GM06990 (cell line): ENCODE data around the gene HMGXB3.
A peak's percentile ranks its signal among the peaks of the same experiment; 100 is the strongest.

Source experiments
- DNase-seq: peaks from one replicate; pipeline ENCODE4 v3.0.0-alpha.2; 2011; ENCODE audit not compliant: insufficient read length; ENCODE audit errors: extremely low read depth
- H3K27me3 ChIP-seq: replicated peaks from 2 replicates; pipeline ENCODE4 v1.6.0; 2011; ENCODE audit warnings: low read length; ENCODE audit not compliant: control insufficient read depth, insufficient read depth
- H3K36me3 ChIP-seq: 2 replicates; pipeline ENCODE4 v1.5.1; 2011; ENCODE audit warnings: low read length; ENCODE audit not compliant: control insufficient read depth, insufficient read depth
- H3K4me3 ChIP-seq: replicated peaks from 2 replicates; pipeline ENCODE4 v1.5.1; 2011; ENCODE audit warnings: low read depth, mild to moderate bottlenecking, control low read depth, low read length
- TF ChIP-seq, protein P1 (sequence below): IDR thresholded peaks from 2 replicates; pipeline ENCODE4 v1.5.1; 2011; ENCODE audit warnings: low read length, control low read depth, mild to moderate bottlenecking, inconsistent platforms; ENCODE audit not compliant: insufficient read depth, poor library complexity, severe bottlenecking

The HMGXB3 gene

DNA sequence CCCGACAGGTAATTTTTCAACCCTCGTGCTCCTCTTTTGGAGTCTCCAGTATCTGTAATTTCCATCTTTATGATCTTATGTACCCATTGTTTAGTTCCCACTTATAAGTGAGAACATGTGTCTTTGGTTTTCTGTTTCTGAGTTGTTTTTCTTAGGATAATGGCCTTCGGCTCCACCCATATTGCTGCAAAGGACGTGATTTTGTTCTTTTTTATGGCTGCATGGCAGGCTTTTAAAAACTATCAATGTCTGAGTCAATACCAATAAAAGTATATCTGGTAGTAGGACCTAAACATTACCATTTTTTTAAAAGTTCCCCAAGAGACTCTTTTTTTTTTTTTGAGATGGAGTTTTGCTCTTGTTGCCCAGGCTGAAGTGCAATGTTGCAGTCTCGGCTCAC, 43.9 kb upstream of the HMGXB3 start:
- no peak for DNase-seq
- TF ChIP-seq, protein P1, sequence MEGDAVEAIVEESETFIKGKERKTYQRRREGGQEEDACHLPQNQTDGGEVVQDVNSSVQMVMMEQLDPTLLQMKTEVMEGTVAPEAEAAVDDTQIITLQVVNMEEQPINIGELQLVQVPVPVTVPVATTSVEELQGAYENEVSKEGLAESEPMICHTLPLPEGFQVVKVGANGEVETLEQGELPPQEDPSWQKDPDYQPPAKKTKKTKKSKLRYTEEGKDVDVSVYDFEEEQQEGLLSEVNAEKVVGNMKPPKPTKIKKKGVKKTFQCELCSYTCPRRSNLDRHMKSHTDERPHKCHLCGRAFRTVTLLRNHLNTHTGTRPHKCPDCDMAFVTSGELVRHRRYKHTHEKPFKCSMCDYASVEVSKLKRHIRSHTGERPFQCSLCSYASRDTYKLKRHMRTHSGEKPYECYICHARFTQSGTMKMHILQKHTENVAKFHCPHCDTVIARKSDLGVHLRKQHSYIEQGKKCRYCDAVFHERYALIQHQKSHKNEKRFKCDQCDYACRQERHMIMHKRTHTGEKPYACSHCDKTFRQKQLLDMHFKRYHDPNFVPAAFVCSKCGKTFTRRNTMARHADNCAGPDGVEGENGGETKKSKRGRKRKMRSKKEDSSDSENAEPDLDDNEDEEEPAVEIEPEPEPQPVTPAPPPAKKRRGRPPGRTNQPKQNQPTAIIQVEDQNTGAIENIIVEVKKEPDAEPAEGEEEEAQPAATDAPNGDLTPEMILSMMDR: no peak
- Histone ChIP-seq H3K4me3 (no peak overlapping the region), H3K27me3 (no peaks in the 10 kb centered on the region), H3K36me3 (no peaks in the 10 kb centered on the region)

DNA sequence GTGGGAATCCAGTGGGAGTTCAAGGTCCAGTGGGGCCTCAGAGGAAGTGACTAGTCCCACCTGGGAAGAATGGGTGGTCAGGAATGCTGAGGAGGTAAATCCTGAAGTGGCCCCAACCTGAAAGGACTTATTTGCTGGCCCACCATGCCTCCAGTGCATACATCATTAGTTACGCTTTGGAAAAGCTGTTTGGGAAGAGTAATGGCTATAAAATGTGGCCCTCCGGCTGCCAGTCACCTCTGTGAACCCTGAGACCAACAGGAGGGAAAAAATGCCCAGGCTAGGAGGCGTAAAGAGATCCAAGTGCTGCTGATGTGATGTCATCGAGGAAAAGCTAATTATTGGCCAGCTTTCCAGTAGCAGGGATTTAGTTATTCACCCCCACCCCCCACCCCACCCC, 42.7 kb upstream of the HMGXB3 start:
- TF ChIP-seq, protein P1: no peak

DNA sequence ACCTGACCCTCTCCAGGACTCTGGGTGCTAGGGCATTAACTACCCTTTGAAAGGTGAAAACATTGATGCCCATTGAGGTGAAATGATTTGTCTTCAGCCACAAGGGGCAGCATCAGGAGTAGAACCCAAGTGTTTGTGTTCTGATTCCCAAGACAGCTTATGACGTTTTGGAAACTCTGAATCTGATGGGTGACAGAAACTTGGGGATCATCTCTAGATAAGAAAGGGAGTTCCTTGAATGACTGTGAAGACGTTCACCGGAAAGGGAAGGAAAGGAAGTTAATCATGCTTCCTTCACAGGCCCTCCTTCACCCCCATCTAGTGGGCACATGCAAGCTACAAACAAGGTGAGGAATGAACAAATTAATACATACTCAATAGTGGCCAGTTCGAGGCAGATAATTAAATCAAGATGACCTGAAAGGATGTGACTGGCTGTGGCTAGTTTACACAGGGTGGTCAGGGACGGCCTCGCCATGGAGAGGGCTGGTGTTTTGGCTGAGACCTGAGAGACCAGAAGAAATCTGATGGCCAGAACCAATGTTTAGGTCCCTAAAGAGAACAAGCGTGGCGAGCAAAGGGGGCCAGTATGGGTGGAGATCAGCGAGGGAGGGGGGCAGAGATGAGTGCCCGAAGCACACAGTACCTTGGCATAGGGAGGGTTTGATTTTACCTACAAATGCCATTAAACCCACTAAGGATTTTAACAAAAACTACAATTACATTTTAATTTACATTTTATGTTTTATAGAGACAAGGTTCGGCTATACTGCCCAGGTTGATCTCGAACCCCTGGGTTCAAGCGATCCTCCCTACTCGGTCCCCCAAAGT, 40.9 kb upstream of the HMGXB3 start:
- TF ChIP-seq, protein P1: peak; percentile 72
- no peaks in the 10 kb centered on the region for H3K27me3 ChIP-seq
- peak overlapping the region; percentile 79 for H3K4me3 ChIP-seq
- peak; percentile 53 for DNase-seq
- H3K36me3 ChIP-seq: no peaks in the 10 kb centered on the region

More for the DNA sequence above, 42.7 kb upstream of the HMGXB3 start:
- Histone ChIP-seq H3K27me3 (no peaks in the 10 kb centered on the region), H3K36me3 (no peaks in the 10 kb centered on the region), H3K4me3 (no peak overlapping the region)
- DNase-seq: no peak

DNA sequence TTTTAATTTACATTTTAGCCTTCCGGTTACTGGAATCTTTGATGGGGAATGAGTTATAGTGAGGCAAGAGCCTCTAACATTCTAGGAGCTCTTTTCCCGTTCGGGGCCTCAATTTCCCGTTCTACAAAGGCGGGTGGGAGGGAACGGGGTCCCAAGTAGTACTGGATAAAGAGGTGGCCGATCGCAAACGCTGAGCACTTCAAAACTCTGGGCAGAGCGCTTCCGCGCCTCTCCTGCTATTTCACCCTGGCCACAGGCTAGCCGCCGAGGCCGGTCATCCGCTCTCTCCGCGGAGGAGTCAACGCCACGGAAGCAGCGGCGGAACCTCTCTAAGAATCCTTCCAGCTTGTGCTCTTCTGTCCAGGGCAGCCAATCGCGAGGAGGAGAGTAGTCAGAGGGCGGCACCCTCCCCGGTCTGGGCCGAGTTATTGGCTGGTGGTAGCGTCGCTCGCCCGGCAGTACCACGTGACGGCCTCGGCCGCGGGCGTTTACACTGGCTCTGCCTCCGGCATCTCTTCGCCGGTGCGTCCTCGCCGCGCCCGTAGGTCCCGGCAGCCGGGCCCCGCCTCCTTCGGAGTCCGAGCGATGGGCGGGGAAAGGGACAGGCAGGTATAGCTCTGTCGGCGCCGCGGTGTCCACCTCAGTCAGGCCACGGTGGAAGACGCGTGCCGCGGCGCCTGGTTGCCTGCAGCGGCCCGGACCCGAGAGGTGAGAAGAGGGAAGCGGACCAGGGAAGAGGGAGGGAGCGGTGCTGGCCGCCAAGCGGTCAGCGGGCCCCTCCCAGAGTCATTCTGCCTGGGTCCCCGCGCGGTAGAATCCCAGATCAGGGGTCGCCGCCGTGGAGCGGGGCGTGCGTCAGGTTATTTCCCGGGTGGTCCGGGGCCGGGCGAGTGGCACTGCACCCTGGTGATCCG, 40.0 kb upstream of the HMGXB3 start, which contains the start of gene SLC26A2:
TSS of gene SLC26A2 (plus strand) at position 487 of the 914 bp plus-strand sequence. CDS start 16,895 bp downstream, outside the sequence.
- Histone ChIP-seq H3K4me3 (peak within 1 kb of the TSS; percentile 79), H3K27me3 (no peaks in the 10 kb centered on the region)
- TF ChIP-seq, protein P1: peak; percentile 5

DNA sequence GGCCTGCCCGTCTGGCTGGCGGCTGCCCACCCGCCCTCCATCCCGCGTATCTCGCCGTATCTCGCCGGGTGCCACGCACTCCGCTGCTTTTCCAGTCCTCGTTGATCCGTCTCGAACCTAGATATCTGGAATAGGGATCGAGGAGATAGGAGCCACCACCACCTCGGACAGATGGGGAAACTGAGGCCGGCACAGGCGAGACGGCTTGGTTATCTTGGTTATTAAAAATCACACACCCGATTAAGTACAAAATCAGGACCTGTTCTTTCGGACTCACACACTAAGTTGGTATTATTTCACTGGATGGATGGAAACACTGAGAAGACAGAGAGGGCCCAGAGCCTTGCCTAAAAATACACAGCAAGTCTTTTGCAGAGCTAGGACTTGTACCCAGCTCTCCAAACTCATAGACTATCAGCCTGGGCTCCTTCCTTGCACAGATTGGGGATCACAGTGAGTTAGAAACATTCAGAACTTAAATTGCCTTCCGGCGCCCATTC, 39.3 kb upstream of the HMGXB3 start:
- H3K27me3 ChIP-seq: no peaks in the 10 kb centered on the region
- TF ChIP-seq, protein P1: no peak
- no peak for DNase-seq
- H3K4me3 ChIP-seq: peak overlapping the region; percentile 79
- H3K36me3 ChIP-seq: no peaks in the 10 kb centered on the region

More for the DNA sequence above, 40.0 kb upstream of the HMGXB3 start, which contains the start of gene SLC26A2:
- H3K36me3 ChIP-seq: no peaks in the 10 kb centered on the region
- peak; percentile 96 for DNase-seq
